Measurements from ENCODE around the gene ZNRF3. TPM values are rescaled to one million over a fixed set of nuclear protein-coding genes. Genes with fewer than 3 reads are reported as not detected.

Gene ZNRF3
- total RNA-seq, 1 donor from 2014 or later, result 18.5 TPM

- Mint-ChIP-seq H3K4me3 (no peak overlapping the region), H3K9me3 (no peaks in the 10 kb centered on the region), H3K36me3 (ENCODE audit: low read depth) (no peaks in the 10 kb centered on the region), H3K27ac (ENCODE audit: unreplicated experiment) (no peak overlapping the region), H3K4me1 (peaks cover 47% of the 10 kb centered on the region), H3K27me3 (ENCODE audit: low read depth) (no peaks in the 10 kb centered on the region)
- no peak for TF ChIP-seq CTCF (conservative IDR thresholded peaks at IDR 0.05)
- DNase-seq (ENCODE audit: low read depth, low spot score), result no peak
Observed at GRCh38 chr22:28899199-28899853, 16.0 kb downstream of the ZNRF3 start.

DNA sequence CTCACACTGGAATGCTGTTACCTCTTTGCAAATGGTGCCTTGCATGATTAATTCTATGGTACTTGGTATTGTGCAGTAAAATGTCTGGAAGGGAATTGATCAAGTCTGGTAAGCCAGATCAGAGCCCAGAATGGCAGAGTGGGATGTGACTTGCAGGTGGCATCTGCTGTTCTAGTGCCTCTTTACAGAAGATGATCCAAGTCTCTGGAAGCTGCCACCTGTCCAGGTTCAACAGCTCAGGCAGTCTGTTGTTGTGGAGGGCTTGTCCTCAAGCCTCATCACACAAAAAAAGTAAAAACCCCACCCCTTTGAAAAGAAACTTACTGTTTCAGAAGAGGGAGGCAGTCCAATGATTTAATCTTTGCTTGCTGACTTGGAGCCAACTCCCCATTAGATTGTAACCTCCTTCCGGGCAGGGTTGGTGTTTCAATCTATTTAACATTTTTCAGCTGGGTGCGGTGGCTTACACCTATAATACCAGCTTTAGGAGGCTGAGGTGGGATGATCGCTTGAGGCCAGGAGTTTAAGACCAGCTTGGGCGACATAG lies 17.1 kb downstream of the ZNRF3 start:
- no peaks in the 10 kb centered on the region for H3K9me3 Mint-ChIP-seq
- DNase-seq (ENCODE audit: low read depth, low spot score), result no peak
- H3K4me1 Mint-ChIP-seq, result peaks cover 49% of the 10 kb centered on the region
- no peak overlapping the region for H3K27ac Mint-ChIP-seq (ENCODE audit: unreplicated experiment)
- no peaks in the 10 kb centered on the region for H3K36me3 Mint-ChIP-seq (ENCODE audit: low read depth)
- no peak for TF ChIP-seq CTCF (conservative IDR thresholded peaks at IDR 0.05)
- H3K27me3 Mint-ChIP-seq (ENCODE audit: low read depth), result no peaks in the 10 kb centered on the region
- no peak overlapping the region for H3K4me3 Mint-ChIP-seq

GRCh38 chr22:28902490-28902889 lies 19.1 kb downstream of the ZNRF3 start:
- no peaks in the 10 kb centered on the region for H3K27me3 Mint-ChIP-seq (ENCODE audit: low read depth)
- H3K4me1 Mint-ChIP-seq, result peaks cover 49% of the 10 kb centered on the region
- no peaks in the 10 kb centered on the region for H3K36me3 Mint-ChIP-seq (ENCODE audit: low read depth)
- H3K27ac Mint-ChIP-seq (ENCODE audit: unreplicated experiment), result no peak overlapping the region
- no peaks in the 10 kb centered on the region for H3K9me3 Mint-ChIP-seq
- DNase-seq (ENCODE audit: low read depth, low spot score), result no peak
- no peak for TF ChIP-seq CTCF (conservative IDR thresholded peaks at IDR 0.05)
- no peak overlapping the region for H3K4me3 Mint-ChIP-seq

DNA sequence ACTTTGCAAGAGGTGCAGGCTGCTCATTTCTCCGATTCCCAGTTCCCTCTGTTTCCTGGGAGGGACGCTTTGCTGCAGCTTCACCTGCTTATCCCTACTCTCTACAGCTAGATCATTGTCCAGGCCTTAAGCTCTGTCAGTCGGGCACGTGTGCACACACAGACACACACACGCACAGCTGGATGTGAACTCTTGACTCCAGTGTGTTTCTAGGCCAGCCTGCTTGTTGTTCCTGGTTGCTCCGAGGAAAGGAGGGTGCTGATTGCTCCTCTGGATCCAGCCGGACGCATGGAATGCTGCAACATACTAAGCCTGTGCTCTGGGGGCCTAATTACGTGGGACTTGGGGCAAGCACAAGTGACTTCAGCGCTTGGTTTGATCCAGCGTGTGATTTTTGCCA lies 19.7 kb downstream of the ZNRF3 start:
- no peak overlapping the region for H3K27ac Mint-ChIP-seq (ENCODE audit: unreplicated experiment)
- H3K4me3 Mint-ChIP-seq, result no peak overlapping the region
- H3K27me3 Mint-ChIP-seq (ENCODE audit: low read depth), result no peaks in the 10 kb centered on the region
- H3K4me1 Mint-ChIP-seq, result peaks cover 52% of the 10 kb centered on the region
- no peak for TF ChIP-seq CTCF (conservative IDR thresholded peaks at IDR 0.05)
- no peaks in the 10 kb centered on the region for H3K9me3 Mint-ChIP-seq
- DNase-seq (ENCODE audit: low read depth, low spot score), result no peak
- H3K36me3 Mint-ChIP-seq (ENCODE audit: low read depth), result no peaks in the 10 kb centered on the region

DNA sequence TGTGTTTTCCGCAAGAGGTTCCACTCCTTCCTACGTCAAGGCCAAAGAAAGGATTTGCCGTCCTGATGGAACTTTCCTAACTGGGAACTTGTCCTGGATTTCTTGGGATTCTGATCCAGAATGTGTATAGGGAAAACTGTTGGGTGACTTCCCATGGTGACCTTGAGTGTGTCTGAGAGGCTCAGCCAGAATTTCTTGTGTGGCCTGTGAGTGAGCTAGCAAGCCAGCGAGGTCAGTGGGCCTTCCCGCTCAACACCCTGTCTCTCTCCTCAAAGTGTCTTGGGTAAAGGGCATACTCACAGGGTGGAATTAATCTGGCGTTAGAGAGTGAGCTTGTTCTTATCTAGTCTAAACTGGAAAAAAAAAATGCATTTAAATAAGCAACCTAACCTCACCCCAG lies 20.4 kb downstream of the ZNRF3 start:
- Mint-ChIP-seq H3K27ac (ENCODE audit: unreplicated experiment) (no peak overlapping the region), H3K27me3 (ENCODE audit: low read depth) (no peaks in the 10 kb centered on the region), H3K4me1 (peaks cover 58% of the 10 kb centered on the region), H3K36me3 (ENCODE audit: low read depth) (no peaks in the 10 kb centered on the region), H3K9me3 (no peaks in the 10 kb centered on the region), H3K4me3 (no peak overlapping the region)
- DNase-seq (ENCODE audit: low read depth, low spot score), result no peak
- no peak for TF ChIP-seq CTCF (conservative IDR thresholded peaks at IDR 0.05)

Measured in neural crest cell (in vitro differentiated cells).